MM.1S (cell line): ENCODE results near the gene DAPP1.

Experiments
- CTCF ChIP-seq: fragments of 300-600 bp; sonication (generic); IDR thresholded peaks from 2 replicates; pipeline ENCODE4 v1.5.1; 2016; ENCODE audit warnings: antibody characterized with exemption, low read length, mixed read lengths
- EZH2 ChIP-seq: fragments of 300-600 bp; sonication (generic); optimal IDR thresholded peaks from 2 replicates; pipeline ENCODE3; 2017; ENCODE audit warnings: low read depth, mild to moderate bottlenecking, antibody characterized with exemption, low read length, mixed read lengths
- EZH2phosphoT487 ChIP-seq: fragments of 300-600 bp; sonication (generic); IDR thresholded peaks from 2 replicates; pipeline ENCODE4 v1.6.1; 2018; ENCODE audit warnings: antibody characterized with exemption, low read length

GRCh38 chr4:99845179-99845578 is 28.6 kb downstream of the DAPP1 start:
- TF ChIP-seq CTCF: no peak
- no peak for TF ChIP-seq EZH2phosphoT487
- TF ChIP-seq EZH2: no peak
